ENCODE results near the gene PYROXD2.

The PYROXD2 gene

DNA sequence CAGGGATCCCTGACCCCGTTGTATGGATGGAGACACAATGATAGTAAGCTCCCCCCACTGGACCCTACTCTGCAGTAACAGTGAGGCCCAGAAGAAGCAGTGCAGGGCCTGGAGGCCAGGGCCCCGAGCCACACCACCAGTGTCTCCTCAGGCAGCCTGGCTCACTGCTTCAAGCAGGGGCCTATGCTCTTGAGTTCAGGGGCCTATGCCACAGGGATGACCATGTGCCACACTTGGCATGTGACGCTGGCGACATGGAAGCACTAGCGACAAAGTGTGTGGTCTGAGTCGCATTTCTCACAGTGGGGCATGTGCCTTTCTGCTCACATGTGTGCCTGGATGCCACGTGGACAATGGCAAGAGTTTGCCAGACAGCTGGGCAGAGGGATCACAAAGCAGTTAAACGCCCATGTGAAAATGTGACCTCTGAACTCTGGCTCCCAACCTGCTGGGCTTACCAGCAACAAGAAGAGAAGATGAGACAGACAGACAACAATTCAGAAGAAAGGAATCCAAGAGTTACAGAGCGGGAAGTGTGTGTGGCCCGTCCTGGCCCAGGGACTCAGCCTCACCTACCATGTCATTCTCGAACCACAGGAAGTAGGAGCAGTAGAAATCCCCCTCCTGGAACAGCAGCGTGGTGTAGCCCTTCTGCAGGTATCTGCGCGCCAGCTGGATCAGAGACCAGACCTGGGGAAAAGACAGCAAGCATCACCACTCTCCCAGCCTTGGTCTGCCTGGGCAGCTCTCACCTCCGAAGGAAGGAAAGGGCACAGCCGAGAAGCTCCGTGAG lies 4.7 kb upstream of the PYROXD2 start:
- TF ChIP-seq, protein P1, sequence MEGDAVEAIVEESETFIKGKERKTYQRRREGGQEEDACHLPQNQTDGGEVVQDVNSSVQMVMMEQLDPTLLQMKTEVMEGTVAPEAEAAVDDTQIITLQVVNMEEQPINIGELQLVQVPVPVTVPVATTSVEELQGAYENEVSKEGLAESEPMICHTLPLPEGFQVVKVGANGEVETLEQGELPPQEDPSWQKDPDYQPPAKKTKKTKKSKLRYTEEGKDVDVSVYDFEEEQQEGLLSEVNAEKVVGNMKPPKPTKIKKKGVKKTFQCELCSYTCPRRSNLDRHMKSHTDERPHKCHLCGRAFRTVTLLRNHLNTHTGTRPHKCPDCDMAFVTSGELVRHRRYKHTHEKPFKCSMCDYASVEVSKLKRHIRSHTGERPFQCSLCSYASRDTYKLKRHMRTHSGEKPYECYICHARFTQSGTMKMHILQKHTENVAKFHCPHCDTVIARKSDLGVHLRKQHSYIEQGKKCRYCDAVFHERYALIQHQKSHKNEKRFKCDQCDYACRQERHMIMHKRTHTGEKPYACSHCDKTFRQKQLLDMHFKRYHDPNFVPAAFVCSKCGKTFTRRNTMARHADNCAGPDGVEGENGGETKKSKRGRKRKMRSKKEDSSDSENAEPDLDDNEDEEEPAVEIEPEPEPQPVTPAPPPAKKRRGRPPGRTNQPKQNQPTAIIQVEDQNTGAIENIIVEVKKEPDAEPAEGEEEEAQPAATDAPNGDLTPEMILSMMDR (IDR thresholded peaks at IDR 0.05; ENCODE audit: low read length): no peak
- TF ChIP-seq EZH2 (optimal IDR thresholded peaks at IDR 0.05; ENCODE audit: low read depth, low read length): no peak
- no peak for TF ChIP-seq EZH2phosphoT487 (IDR thresholded peaks at IDR 0.05; ENCODE audit: low read length)
- no peaks in the 10 kb centered on the region for H3K9me3 ChIP-seq (replicated peaks; ENCODE audit: insufficient read depth, low read length)
- H3K79me2 ChIP-seq (ENCODE audit: low read length): peaks cover 3% of the 10 kb centered on the region
- no peak overlapping the region for H3K27ac ChIP-seq (ENCODE audit: low read length)
- no peaks in the 10 kb centered on the region for H3K9me2 ChIP-seq (replicated peaks; ENCODE audit: insufficient read depth, low read length)
- H3K4me2 ChIP-seq (ENCODE audit: low read depth, low read length): no peak overlapping the region
- no peaks in the 10 kb centered on the region for H3K36me3 ChIP-seq (replicated peaks; ENCODE audit: insufficient read depth, low read length)
- DNase-seq: no peak
- no peak overlapping the region for H3K4me3 ChIP-seq (ENCODE audit: low read length)
- no peaks in the 10 kb centered on the region for H4K20me1 ChIP-seq (ENCODE audit: insufficient read depth, low read length)
- no peaks in the 10 kb centered on the region for H3K27me3 ChIP-seq (replicated peaks; ENCODE audit: insufficient read depth, low read length)
- H2AFZ ChIP-seq (ENCODE audit: low read length): no peak overlapping the region
- H3F3A ChIP-seq (ENCODE audit: insufficient read depth, low read length): no peaks in the 10 kb centered on the region
- peaks cover 7% of the 10 kb centered on the region; the same call in 1 of the 2 replicates for H3K4me1 ChIP-seq (ENCODE audit: low read length)
- H3K9ac ChIP-seq (ENCODE audit: low read length): no peak overlapping the region

DNA sequence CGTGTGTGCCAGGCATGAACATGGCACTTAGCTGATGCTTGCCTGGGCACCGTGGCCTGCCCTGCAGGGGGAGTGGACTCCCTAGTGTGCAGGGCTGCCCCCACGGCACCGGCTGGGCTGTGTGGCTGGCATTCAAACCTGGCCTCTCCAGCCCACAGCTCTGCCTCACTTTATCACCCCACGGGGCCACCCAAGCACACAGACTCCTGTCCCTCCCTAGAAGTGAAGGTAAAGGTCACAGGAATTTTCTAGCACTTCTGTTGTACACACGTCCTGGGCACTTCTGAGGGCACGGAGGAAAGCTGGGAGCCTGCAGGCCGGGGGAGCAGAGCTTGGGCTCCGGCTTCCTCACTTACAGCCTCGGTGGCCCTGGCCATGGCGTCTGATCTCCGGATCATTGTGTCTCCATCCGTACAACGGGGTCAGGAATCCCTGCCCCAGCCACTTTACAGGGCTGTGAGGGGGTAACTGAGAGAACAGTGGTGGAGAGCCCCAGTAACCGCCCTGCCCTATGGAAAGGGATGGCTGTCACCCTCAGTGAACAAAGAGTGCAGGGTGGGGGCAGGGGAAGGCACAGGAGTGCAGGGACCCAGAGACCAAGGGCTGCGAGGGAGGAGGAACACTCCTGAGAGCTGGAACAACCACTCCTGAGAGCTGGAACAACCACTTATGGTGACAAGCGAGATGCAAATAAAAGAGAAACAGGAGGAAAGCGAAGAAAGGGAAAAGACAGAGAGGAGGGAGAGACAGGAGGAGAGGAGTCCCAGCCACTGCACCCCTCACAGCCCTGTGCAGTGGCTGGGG lies 3.9 kb upstream of the PYROXD2 start:
- Histone ChIP-seq H3K9me3 (replicated peaks; ENCODE audit: insufficient read depth, low read length) (no peaks in the 10 kb centered on the region), H2AFZ (ENCODE audit: low read length) (no peak overlapping the region), H3K4me2 (ENCODE audit: low read depth, low read length) (no peak overlapping the region), H3K27me3 (replicated peaks; ENCODE audit: insufficient read depth, low read length) (no peaks in the 10 kb centered on the region), H3K4me3 (ENCODE audit: low read length) (no peak overlapping the region), H3K4me1 (ENCODE audit: low read length) (peaks cover 7% of the 10 kb centered on the region; the same call in 1 of the 2 replicates), H3F3A (ENCODE audit: insufficient read depth, low read length) (no peaks in the 10 kb centered on the region), H3K36me3 (replicated peaks; ENCODE audit: insufficient read depth, low read length) (no peaks in the 10 kb centered on the region), H3K9me2 (replicated peaks; ENCODE audit: insufficient read depth, low read length) (no peaks in the 10 kb centered on the region), H3K79me2 (ENCODE audit: low read length) (peaks cover 9% of the 10 kb centered on the region), H3K27ac (ENCODE audit: low read length) (no peak overlapping the region), H4K20me1 (ENCODE audit: insufficient read depth, low read length) (no peaks in the 10 kb centered on the region), H3K9ac (ENCODE audit: low read length) (no peak overlapping the region)
- DNase-seq: no peak
- TF ChIP-seq, protein P1 (IDR thresholded peaks at IDR 0.05; ENCODE audit: low read length): no peak
- TF ChIP-seq EZH2phosphoT487 (IDR thresholded peaks at IDR 0.05; ENCODE audit: low read length) (no peak), EZH2 (optimal IDR thresholded peaks at IDR 0.05; ENCODE audit: low read depth, low read length) (no peak)

DNA sequence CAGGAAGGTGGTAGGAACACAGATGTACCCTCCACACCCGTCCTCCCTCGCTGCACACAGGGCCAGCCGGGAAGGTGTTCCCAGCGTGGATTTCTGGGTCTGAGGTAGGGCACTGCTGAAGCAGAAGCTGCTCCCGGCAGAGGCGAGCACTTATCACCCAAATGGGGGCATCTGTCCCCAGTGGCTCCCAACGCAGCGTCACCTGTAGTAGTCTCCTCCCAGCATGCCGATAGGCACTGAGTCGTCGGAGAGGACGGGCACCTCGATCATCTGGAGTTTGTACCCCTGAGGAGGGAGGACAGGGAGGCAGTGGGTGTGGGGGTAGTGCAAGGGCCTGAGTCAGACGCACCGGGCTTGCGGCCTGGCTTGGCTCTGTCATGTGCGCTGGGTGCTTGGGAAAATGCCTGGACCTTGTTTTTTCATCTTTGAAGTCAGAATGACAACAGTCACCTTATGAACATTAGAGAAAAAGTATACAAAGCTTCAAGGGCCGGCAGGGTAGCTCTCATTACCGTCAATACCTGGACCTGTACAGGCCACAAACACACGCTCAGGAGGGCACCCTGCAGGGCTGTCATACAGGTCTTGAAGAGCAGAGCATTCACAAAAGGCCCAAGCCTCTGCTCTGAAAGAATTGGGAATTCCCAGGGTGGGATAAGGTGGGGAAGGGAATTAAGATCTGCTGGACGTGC lies 3.1 kb upstream of the PYROXD2 start:
- Histone ChIP-seq H3K4me1 (ENCODE audit: low read length) (peaks cover 8% of the 10 kb centered on the region), H3K9ac (ENCODE audit: low read length) (no peak overlapping the region), H3K9me2 (replicated peaks; ENCODE audit: insufficient read depth, low read length) (no peaks in the 10 kb centered on the region), H2AFZ (ENCODE audit: low read length) (no peak overlapping the region), H3K4me2 (ENCODE audit: low read depth, low read length) (no peak overlapping the region), H3K4me3 (ENCODE audit: low read length) (no peak overlapping the region), H3K36me3 (replicated peaks; ENCODE audit: insufficient read depth, low read length) (no peaks in the 10 kb centered on the region), H4K20me1 (ENCODE audit: insufficient read depth, low read length) (no peaks in the 10 kb centered on the region), H3K9me3 (replicated peaks; ENCODE audit: insufficient read depth, low read length) (no peaks in the 10 kb centered on the region), H3K27ac (ENCODE audit: low read length) (no peak overlapping the region), H3F3A (ENCODE audit: insufficient read depth, low read length) (peaks cover under 1% of the 10 kb centered on the region; the same call in 1 of the 2 replicates), H3K27me3 (replicated peaks; ENCODE audit: insufficient read depth, low read length) (no peaks in the 10 kb centered on the region), H3K79me2 (ENCODE audit: low read length) (peaks cover 9% of the 10 kb centered on the region)
- TF ChIP-seq, protein P1 (IDR thresholded peaks at IDR 0.05; ENCODE audit: low read length): no peak
- no peak for TF ChIP-seq EZH2 (optimal IDR thresholded peaks at IDR 0.05; ENCODE audit: low read depth, low read length)
- no peak for TF ChIP-seq EZH2phosphoT487 (IDR thresholded peaks at IDR 0.05; ENCODE audit: low read length)
- no peak for DNase-seq

All from MM.1S (cell line).